Loucy (cell line): ENCODE data around the gene FBXL19.

Source experiments
- CTCF ChIP-seq: fragments of 200-600 bp; sonication (generic); conservative IDR thresholded peaks from 2 replicates; pipeline ENCODE4 v1.5.1; 2014; ENCODE audit warnings: mild to moderate bottlenecking, antibody characterized with exemption, low read length
- EZH2phosphoT487 ChIP-seq: fragments of 200-600 bp; IDR thresholded peaks from 2 replicates; pipeline ENCODE4 v1.6.1; 2018; ENCODE audit warnings: antibody characterized with exemption, mild to moderate bottlenecking, moderate library complexity, borderline replicate concordance

- TF ChIP-seq CTCF, result no peak
- no peak for TF ChIP-seq EZH2phosphoT487
These were observed 324 bp upstream of the FBXL19 start for GRCh38 chr16:30922960-30923535.
